Progenitor cell of endocrine pancreas (in vitro differentiated cells): ENCODE results near the gene CDH13. TPM values are rescaled to one million over a fixed set of nuclear protein-coding genes. Genes with fewer than 3 reads are reported as not detected.

ENCODE experiments used
- DNase-seq: peaks from one replicate; pipeline ENCODE4 v3.0.0; 2021; ENCODE audit warnings: low spot score; ENCODE audit not compliant: unreplicated experiment
- H3K27ac Mint-ChIP-seq: 2 replicates; pipeline ENCODE4 v1.8.0; 2021; ENCODE audit warnings: mild to moderate bottlenecking, moderate library complexity, mixed read lengths
- H3K27me3 Mint-ChIP-seq: 2 replicates; pipeline ENCODE4 v1.8.0; 2021; ENCODE audit warnings: mixed read lengths
- H3K36me3 Mint-ChIP-seq: 2 replicates; pipeline ENCODE4 v1.8.0; 2022; ENCODE audit warnings: mixed read lengths; ENCODE audit not compliant: insufficient read depth
- H3K4me1 Mint-ChIP-seq: 2 replicates; pipeline ENCODE4 v1.8.0; 2021; ENCODE audit warnings: low read depth, mixed read lengths
- H3K4me3 Mint-ChIP-seq: 2 replicates; pipeline ENCODE4 v1.8.0; 2021; ENCODE audit warnings: low read depth, mild to moderate bottlenecking, moderate library complexity, mixed read lengths
- H3K9me3 Mint-ChIP-seq: 2 replicates; pipeline ENCODE4 v1.8.0; 2021; ENCODE audit warnings: low read depth, mixed read lengths
- CTCF ChIP-seq: fragments of 200-600 bp; sonication (generic); IDR thresholded peaks from one replicate; pipeline ENCODE4 v1.5.0; 2021; ENCODE audit warnings: antibody characterized with exemption, mild to moderate bottlenecking; ENCODE audit not compliant: unreplicated experiment
- total RNA-seq: library from RNA; stranded (reverse); gene quantifications from 2 replicates; pipeline ENCODE4 v1.2.1, GENCODE V29; 2021

The CDH13 gene
- total RNA-seq, 1 donor from 2014 or later = 0.38 TPM

DNA sequence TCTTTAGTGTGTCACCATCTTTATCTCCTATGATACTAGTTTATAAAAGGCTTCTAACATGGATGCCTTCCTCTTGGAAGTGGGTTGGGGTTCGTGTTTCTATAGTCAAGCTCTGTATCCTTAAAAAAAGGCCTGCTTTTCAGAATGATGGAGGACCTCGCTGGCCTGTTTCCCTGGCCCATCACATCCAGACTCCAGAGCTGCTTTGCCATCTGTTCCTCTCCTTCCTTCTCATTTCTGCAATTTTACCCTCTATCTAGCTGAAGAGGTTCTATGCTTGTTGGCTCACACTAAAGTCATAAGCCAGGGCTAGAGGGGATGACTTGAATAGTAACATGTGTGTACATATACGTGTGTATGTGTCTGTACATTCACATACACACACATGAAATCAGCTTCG lies 730.2 kb downstream of the CDH13 start:
- no peaks in the 10 kb centered on the region for H3K36me3 Mint-ChIP-seq
- peaks cover 2% of the 10 kb centered on the region for H3K27me3 Mint-ChIP-seq
- H3K27ac Mint-ChIP-seq = no peak overlapping the region
- H3K4me3 Mint-ChIP-seq = no peak overlapping the region
- no peaks in the 10 kb centered on the region for H3K4me1 Mint-ChIP-seq
- TF ChIP-seq CTCF = no peak
- peaks cover 3% of the 10 kb centered on the region for H3K9me3 Mint-ChIP-seq
- no peak for DNase-seq

DNA sequence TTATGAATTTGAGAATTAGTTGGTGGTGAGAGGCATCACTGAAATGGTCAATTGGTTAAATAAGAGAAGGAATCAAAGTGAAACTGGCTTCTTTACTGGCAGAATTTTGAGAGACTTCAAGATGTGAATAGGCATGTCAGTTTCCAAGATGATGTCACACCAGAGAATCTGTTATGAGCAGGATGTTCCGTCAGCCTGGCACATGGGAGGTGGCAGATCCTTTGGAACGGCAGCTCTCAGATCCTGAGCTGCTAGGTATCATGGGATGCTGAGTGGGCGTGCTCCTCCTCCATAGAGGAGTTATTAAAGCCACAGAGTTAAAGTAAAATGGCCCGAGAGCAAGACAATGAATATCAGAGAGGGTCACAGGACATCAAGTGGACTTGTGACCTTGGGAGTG lies 736.8 kb downstream of the CDH13 start:
- Mint-ChIP-seq H3K4me3 (no peak overlapping the region), H3K9me3 (peaks cover 3% of the 10 kb centered on the region), H3K4me1 (no peaks in the 10 kb centered on the region), H3K36me3 (no peaks in the 10 kb centered on the region), H3K27ac (no peak overlapping the region), H3K27me3 (peaks cover 15% of the 10 kb centered on the region)
- no peak for DNase-seq
- TF ChIP-seq CTCF = no peak

GRCh38 chr16:83365166-83365565 lies 738.4 kb downstream of the CDH13 start:
- H3K9me3 Mint-ChIP-seq = peaks cover 3% of the 10 kb centered on the region
- H3K36me3 Mint-ChIP-seq = no peaks in the 10 kb centered on the region
- peaks cover 15% of the 10 kb centered on the region for H3K27me3 Mint-ChIP-seq
- TF ChIP-seq CTCF = no peak
- no peak overlapping the region for H3K27ac Mint-ChIP-seq
- no peak overlapping the region for H3K4me3 Mint-ChIP-seq
- no peak for DNase-seq
- H3K4me1 Mint-ChIP-seq = no peaks in the 10 kb centered on the region

GRCh38 chr16:83366228-83366627 lies 739.5 kb downstream of the CDH13 start:
- no peak for DNase-seq
- Mint-ChIP-seq H3K4me3 (no peak overlapping the region), H3K27me3 (peaks cover 13% of the 10 kb centered on the region), H3K36me3 (no peaks in the 10 kb centered on the region), H3K4me1 (no peaks in the 10 kb centered on the region), H3K9me3 (peaks cover under 1% of the 10 kb centered on the region), H3K27ac (no peak overlapping the region)
- TF ChIP-seq CTCF = no peak

DNA sequence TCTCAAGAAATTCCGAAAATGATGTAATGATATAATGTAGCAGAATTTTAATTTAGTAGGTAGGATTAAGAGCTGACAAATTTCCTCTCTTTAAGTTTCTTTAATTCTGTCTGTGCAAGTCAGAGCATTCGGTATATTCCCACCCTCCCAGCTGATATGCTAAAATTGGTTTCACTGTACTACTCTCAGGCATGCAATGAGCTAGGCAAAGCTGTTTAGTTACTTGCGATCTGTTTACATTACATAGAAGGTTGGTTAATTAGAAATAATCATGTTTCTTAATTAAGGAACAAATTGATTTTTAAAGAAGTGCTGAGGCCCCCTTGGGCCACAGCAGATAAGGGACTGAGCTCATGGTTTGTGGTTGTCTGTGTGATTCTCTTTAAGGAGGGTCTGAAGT lies 748.2 kb downstream of the CDH13 start:
- no peaks in the 10 kb centered on the region for H3K9me3 Mint-ChIP-seq
- TF ChIP-seq CTCF = no peak
- no peak for DNase-seq
- H3K4me3 Mint-ChIP-seq = no peak overlapping the region
- no peaks in the 10 kb centered on the region for H3K36me3 Mint-ChIP-seq
- peaks cover 6% of the 10 kb centered on the region for H3K27me3 Mint-ChIP-seq
- H3K27ac Mint-ChIP-seq = no peak overlapping the region
- H3K4me1 Mint-ChIP-seq = no peaks in the 10 kb centered on the region

GRCh38 chr16:83389751-83390150 lies 763.0 kb downstream of the CDH13 start:
- no peaks in the 10 kb centered on the region for H3K36me3 Mint-ChIP-seq
- peaks cover 3% of the 10 kb centered on the region for H3K27me3 Mint-ChIP-seq
- DNase-seq = no peak
- TF ChIP-seq CTCF = no peak
- H3K4me3 Mint-ChIP-seq = no peak overlapping the region
- H3K4me1 Mint-ChIP-seq = no peaks in the 10 kb centered on the region
- no peak overlapping the region for H3K27ac Mint-ChIP-seq
- peaks cover 9% of the 10 kb centered on the region for H3K9me3 Mint-ChIP-seq
